Trophoblast cell (in vitro differentiated cells and primary cell): Measurements from ENCODE around the gene RAC2.
A peak's percentile ranks its signal among the peaks of the same experiment; 100 is the strongest.
"Not testable (repeated sequence)": the region's sequence is repeated elsewhere in the genome, so short reads cannot be mapped to it uniquely, and the experiment has no call there.

Experiments
- DNase-seq, 2 donors: peaks; one replicate each; pipeline ENCODE4 v3.0.0-alpha.2; 2016
- H2AFZ ChIP-seq: 2 replicates; pipeline ENCODE4 v1.6.1; 2013; ENCODE audit warnings: low read length, moderate library complexity, mild to moderate bottlenecking; ENCODE audit not compliant: insufficient read depth, poor library complexity
- H2AK5ac ChIP-seq: 2 replicates; pipeline ENCODE4 v1.6.1; 2013; ENCODE audit warnings: mild to moderate bottlenecking, low read length
- H2BK120ac ChIP-seq: 2 replicates; pipeline ENCODE4 v1.6.1; 2013; ENCODE audit warnings: low read length, mild to moderate bottlenecking, moderate library complexity; ENCODE audit not compliant: insufficient read depth, poor library complexity
- H2BK12ac ChIP-seq: 2 replicates; pipeline ENCODE4 v1.6.1; 2013; ENCODE audit warnings: mild to moderate bottlenecking, low read length, moderate library complexity
- H2BK5ac ChIP-seq: 2 replicates; pipeline ENCODE4 v1.6.1; 2013; ENCODE audit warnings: low read length, low read depth, moderate library complexity, mild to moderate bottlenecking; ENCODE audit not compliant: poor library complexity
- H3K14ac ChIP-seq: 2 replicates; pipeline ENCODE4 v1.6.1; 2013; ENCODE audit warnings: mild to moderate bottlenecking, low read length
- H3K18ac ChIP-seq: 2 replicates; pipeline ENCODE4 v1.6.1; 2013; ENCODE audit warnings: mild to moderate bottlenecking, low read length
- H3K23ac ChIP-seq: 2 replicates; pipeline ENCODE4 v1.6.1; 2013; ENCODE audit warnings: low read length
- H3K27ac ChIP-seq: 2 replicates; pipeline ENCODE4 v1.5.1; 2013; ENCODE audit warnings: low read depth, mild to moderate bottlenecking, inconsistent platforms, low read length, moderate library complexity
- H3K27me3 ChIP-seq: 2 replicates; pipeline ENCODE4 v1.6.1; 2013; ENCODE audit warnings: inconsistent platforms, mild to moderate bottlenecking, low read length, moderate library complexity; ENCODE audit not compliant: insufficient read depth
- H3K36me3 ChIP-seq, 2 experiments: 1 replicate in 1 of 2; 2 replicates in 1 of 2; pipeline ENCODE4 v1.6.1; 2013; ENCODE audit warnings: low read length in 2 of 2, mild to moderate bottlenecking in 2 of 2, moderate library complexity in 1 of 2; ENCODE audit not compliant: insufficient read depth in 2 of 2, control insufficient read depth in 1 of 2
- H3K4ac ChIP-seq: 2 replicates; pipeline ENCODE4 v1.6.1; 2013; ENCODE audit warnings: low read depth, mild to moderate bottlenecking, low read length, moderate library complexity
- H3K4me1 ChIP-seq, 2 experiments: 1 replicate in 1 of 2; 2 replicates in 1 of 2; pipeline ENCODE4 v1.6.1; 2013; ENCODE audit warnings: low read length in 2 of 2, mild to moderate bottlenecking in 2 of 2, moderate library complexity in 1 of 2; ENCODE audit not compliant: insufficient read depth in 2 of 2, control insufficient read depth in 1 of 2
- H3K4me2 ChIP-seq: 2 replicates; pipeline ENCODE4 v1.6.1; 2013; ENCODE audit warnings: inconsistent platforms, mild to moderate bottlenecking, low read length, moderate library complexity
- H3K4me3 ChIP-seq: 2 replicates; pipeline ENCODE4 v1.5.1; 2013; ENCODE audit warnings: mild to moderate bottlenecking, low read depth, low read length, inconsistent platforms
- H3K79me1 ChIP-seq: one replicate; pipeline ENCODE4 v1.6.1; 2013; ENCODE audit warnings: low read length
- H3K79me2 ChIP-seq: 2 replicates; pipeline ENCODE4 v1.6.1; 2013; ENCODE audit warnings: low read length, mild to moderate bottlenecking; ENCODE audit not compliant: control insufficient read depth, insufficient read depth, poor library complexity
- H3K9ac ChIP-seq: 2 replicates; pipeline ENCODE4 v1.6.1; 2013; ENCODE audit warnings: mild to moderate bottlenecking, low read length
- H3K9me3 ChIP-seq: 2 replicates; pipeline ENCODE4 v1.6.1; 2013; ENCODE audit warnings: low read depth, mild to moderate bottlenecking, control low read depth, inconsistent platforms, low read length; ENCODE audit not compliant: insufficient read depth
- H4K12ac ChIP-seq: 2 replicates; pipeline ENCODE4 v1.6.1; 2013; ENCODE audit warnings: low read depth, mild to moderate bottlenecking, low read length, moderate library complexity
- H4K8ac ChIP-seq: 2 replicates; pipeline ENCODE4 v1.6.1; 2013; ENCODE audit warnings: low read depth, mild to moderate bottlenecking, low read length, moderate library complexity
- H4K91ac ChIP-seq: one replicate; pipeline ENCODE4 v1.6.1; 2013; ENCODE audit warnings: low read depth, mild to moderate bottlenecking, low read length, moderate library complexity
- WGBS: extraction: QIAGEN DNeasy Blood & Tissue Kit; methylation state at CpG from one replicate; pipeline ENCODE4 v1.1.7; 2013; ENCODE audit warnings: missing lambda C conversion rate; ENCODE audit not compliant: insufficient read length, insufficient coverage; ENCODE audit errors: extremely low coverage; 5-methylcytosine and 5-hydroxymethylcytosine counted together

The RAC2 gene

GRCh38 chr22:37202716-37203115, 41.4 kb downstream of the RAC2 start:
- Histone ChIP-seq H3K4me2 (no peak overlapping the region), H3K4ac (no peak overlapping the region), H3K27me3 (no peaks in the 10 kb centered on the region), H2AK5ac (no peak overlapping the region), H3K79me1 (peaks cover 11% of the 10 kb centered on the region), H3K9ac (no peak overlapping the region), H3K4me3 (no peak overlapping the region), H3K27ac (no peak overlapping the region), H4K12ac (no peak overlapping the region), H2BK12ac (no peak overlapping the region), H3K14ac (no peak overlapping the region), H3K4me1 (peaks cover 9 to 11% of the 10 kb centered on the region in 2 experiments), H4K91ac (no peak overlapping the region), H4K8ac (no peak overlapping the region), H2BK120ac (no peak overlapping the region), H2BK5ac (no peak overlapping the region), H2AFZ (no peak overlapping the region), H3K18ac (no peak overlapping the region), H3K9me3 (no peaks in the 10 kb centered on the region), H3K79me2 (peaks cover 4% of the 10 kb centered on the region), H3K23ac (no peak overlapping the region), H3K36me3 (no peaks in the 10 kb centered on the region)
- DNase-seq: no peak
- WGBS: no CpG with 5 or more reads among the region's 10 CpGs

GRCh38 chr22:37202001-37202555, 42.0 kb downstream of the RAC2 start:
- no peak overlapping the region for H4K8ac ChIP-seq
- no peaks in the 10 kb centered on the region for H3K27me3 ChIP-seq
- H3K4ac ChIP-seq: no peak overlapping the region
- H3K4me3 ChIP-seq: no peak overlapping the region
- H2AK5ac ChIP-seq: no peak overlapping the region
- H2AFZ ChIP-seq: no peak overlapping the region
- no peak overlapping the region for H3K23ac ChIP-seq
- no peak overlapping the region for H3K14ac ChIP-seq
- H4K12ac ChIP-seq: no peak overlapping the region
- H2BK5ac ChIP-seq: no peak overlapping the region
- no peak for DNase-seq
- peaks cover 16% of the 10 kb centered on the region for H3K79me1 ChIP-seq
- H3K18ac ChIP-seq: no peak overlapping the region
- peaks cover 8% of the 10 kb centered on the region for H3K79me2 ChIP-seq
- no peaks in the 10 kb centered on the region for H3K9me3 ChIP-seq
- no peak overlapping the region for H3K27ac ChIP-seq
- no peak overlapping the region for H4K91ac ChIP-seq
- H3K36me3 ChIP-seq: no peaks in the 10 kb centered on the region
- WGBS: no CpG with 5 or more reads among the region's 5 CpGs
- no peak overlapping the region for H2BK12ac ChIP-seq
- H3K4me1 ChIP-seq: peaks cover 14 to 15% of the 10 kb centered on the region in 2 experiments
- H3K4me2 ChIP-seq: no peak overlapping the region
- H3K9ac ChIP-seq: peak overlapping the region; percentile 18
- no peak overlapping the region for H2BK120ac ChIP-seq

- not testable (repeated sequence) for H2BK12ac ChIP-seq, H4K8ac ChIP-seq, H2AFZ ChIP-seq, H3K36me3 ChIP-seq, H2AK5ac ChIP-seq, H4K91ac ChIP-seq, H2BK5ac ChIP-seq, H3K18ac ChIP-seq, H3K27me3 ChIP-seq, H3K9ac ChIP-seq, H3K23ac ChIP-seq, H3K4me2 ChIP-seq, H3K4me3 ChIP-seq, DNase-seq, H3K27ac ChIP-seq, H3K9me3 ChIP-seq, H3K4ac ChIP-seq, H3K14ac ChIP-seq, H4K12ac ChIP-seq, H2BK120ac ChIP-seq
- WGBS: no CpG with 5 or more reads among the region's 6 CpGs
- Histone ChIP-seq H3K4me1 (peaks cover 20 to 22% of the 10 kb centered on the region in 2 experiments), H3K79me1 (peaks cover 22% of the 10 kb centered on the region), H3K79me2 (peaks cover 12% of the 10 kb centered on the region)
Measured at GRCh38 chr22:37201443-37201820, 42.6 kb downstream of the RAC2 start.

GRCh38 chr22:37199760-37200108, 44.3 kb downstream of the RAC2 start:
- no peak overlapping the region for H3K27ac ChIP-seq
- peak overlapping the region; percentile 17 for H4K12ac ChIP-seq
- peak overlapping the region; percentile 55 for H3K4me2 ChIP-seq
- H3K4me3 ChIP-seq: no peak overlapping the region
- no peaks in the 10 kb centered on the region for H3K36me3 ChIP-seq
- no CpG with 5 or more reads among the region's 12 CpGs for WGBS
- peak overlapping the region; percentile 50 for H2BK120ac ChIP-seq
- no peaks in the 10 kb centered on the region for H3K27me3 ChIP-seq
- peak overlapping the region; percentile 60 for H4K91ac ChIP-seq
- H3K79me1 ChIP-seq: peaks cover 30% of the 10 kb centered on the region
- H3K9me3 ChIP-seq: no peaks in the 10 kb centered on the region
- H2AK5ac ChIP-seq: no peak overlapping the region
- H3K4ac ChIP-seq: no peak overlapping the region
- H3K79me2 ChIP-seq: peaks cover 14% of the 10 kb centered on the region
- H2AFZ ChIP-seq: peak overlapping the region; percentile 58
- peak overlapping the region; percentile 75 for H4K8ac ChIP-seq
- H3K4me1 ChIP-seq: peaks cover 26 to 30% of the 10 kb centered on the region in 2 experiments
- H3K18ac ChIP-seq: no peak overlapping the region
- H3K23ac ChIP-seq: no peak overlapping the region
- peak overlapping the region; percentile 21 for H2BK12ac ChIP-seq
- no peak for DNase-seq
- peak overlapping the region; percentile 39 for H3K9ac ChIP-seq
- H2BK5ac ChIP-seq: no peak overlapping the region
- H3K14ac ChIP-seq: peak overlapping the region; percentile 19
